Activated naive CD4-positive, alpha-beta T cell treated with anti-CD3 and anti-CD28 coated beads, Interleukin-2, amount 10 ng/mL, durations not matched to agents 7 days and 5 days (primary cell): ENCODE results near the gene OXLD1.

Source experiments
- CTCF ChIA-PET: fragments of 350-600 bp; sonication (Branson Sonifier 250); formaldehyde crosslinking; loops from one replicate; lab custom pipeline; 2021; ENCODE audit warnings: antibody characterized with exemption; lab: Charles Lee
- DNase-seq: peaks from one replicate; pipeline ENCODE4 v3.0.0-alpha.2; 2020
- H3K27ac Mint-ChIP-seq: one replicate; pipeline ENCODE4 v1.8.0; 2021; ENCODE audit warnings: mild to moderate bottlenecking, moderate library complexity, mixed read lengths
- H3K27me3 Mint-ChIP-seq: one replicate; pipeline ENCODE4 v1.8.0; 2021; ENCODE audit warnings: mild to moderate bottlenecking, mixed read lengths
- H3K36me3 Mint-ChIP-seq: one replicate; pipeline ENCODE4 v1.8.0; 2021; ENCODE audit warnings: mixed read lengths
- H3K4me1 Mint-ChIP-seq: one replicate; pipeline ENCODE4 v1.8.0; 2021; ENCODE audit warnings: mixed read lengths
- H3K4me3 Mint-ChIP-seq: one replicate; pipeline ENCODE4 v1.8.0; 2021; ENCODE audit warnings: mild to moderate bottlenecking, moderate library complexity, mixed read lengths
- H3K9me3 Mint-ChIP-seq: one replicate; pipeline ENCODE4 v1.8.0; 2021; ENCODE audit warnings: mixed read lengths

OXLD1 gene

DNA sequence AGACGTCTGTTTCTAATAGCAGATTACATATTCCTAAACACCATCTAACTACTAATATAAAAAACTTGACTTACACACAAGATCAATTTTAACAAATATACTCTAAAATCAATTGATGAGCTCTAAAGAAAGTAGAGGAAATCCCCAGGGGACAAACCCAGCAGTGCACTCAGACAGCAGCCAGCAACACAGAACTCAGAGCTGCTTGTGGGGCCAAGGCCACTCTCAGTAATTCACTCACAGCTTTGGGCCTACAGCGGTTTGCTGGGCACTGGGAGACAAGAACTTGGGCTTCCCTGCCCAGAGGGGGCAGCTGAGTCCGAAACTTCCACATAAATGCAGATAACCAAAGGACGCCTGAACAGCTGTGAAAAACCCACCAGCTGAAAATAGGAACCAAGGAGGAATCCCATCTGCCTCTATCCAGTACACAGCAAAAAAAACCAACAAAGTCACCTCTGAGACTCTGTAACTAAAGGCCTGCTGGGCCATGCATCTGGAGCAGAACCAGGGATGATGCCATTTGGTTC is 50.9 kb downstream of the OXLD1 start:
- peaks cover 45% of the 10 kb centered on the region for H3K36me3 Mint-ChIP-seq

More for the DNA sequence above, 50.9 kb downstream of the OXLD1 start:
- H3K27ac Mint-ChIP-seq = no peak overlapping the region
- H3K4me1 Mint-ChIP-seq = peaks cover 17% of the 10 kb centered on the region
- H3K4me3 Mint-ChIP-seq = no peak overlapping the region
- H3K27me3 Mint-ChIP-seq = no peaks in the 10 kb centered on the region
- no peaks in the 10 kb centered on the region for H3K9me3 Mint-ChIP-seq
- DNase-seq = no peak
- CTCF ChIA-PET = interaction anchor here (1.4 kb wide), 1 partner anchor 14 kb away, joined by 11 read pairs; no protein-coding TSS in a partner anchor
